Lower lobe of right lung (tissue), 2 donors: ENCODE data around the gene EVC. TPM values are rescaled to one million over a fixed set of nuclear protein-coding genes. Genes with fewer than 3 reads are reported as not detected.

Experiments used
- ATAC-seq, 2 donors: fragments of 200-7000 bp; cut with Tn5 transposase; one replicate each; pipeline ENCODE4 v1.9.1; 2020 to 2022; ENCODE audit warnings: mild to moderate bottlenecking in 2 of 2, moderate library complexity in 2 of 2
- DNase-seq: peaks from one replicate; pipeline ENCODE4 v3.0.0-alpha.2; 2020
- H3K27ac ChIP-seq: fragments of 200-600 bp; one replicate; pipeline ENCODE4 v1.8.0; 2022
- H3K27me3 ChIP-seq: fragments of 200-600 bp; one replicate; pipeline ENCODE4 v1.8.0; 2022; ENCODE audit warnings: low read depth
- H3K36me3 ChIP-seq: fragments of 200-600 bp; one replicate; pipeline ENCODE4 v1.8.0; 2022; ENCODE audit warnings: mild to moderate bottlenecking
- H3K4me1 ChIP-seq: fragments of 200-600 bp; one replicate; pipeline ENCODE4 v1.8.0; 2022
- H3K4me3 ChIP-seq: fragments of 200-600 bp; one replicate; pipeline ENCODE4 v1.8.0; 2022; ENCODE audit warnings: mild to moderate bottlenecking
- H3K9me3 ChIP-seq: fragments of 200-600 bp; one replicate; pipeline ENCODE4 v1.8.0; 2022
- CTCF ChIP-seq: fragments of 200-600 bp; IDR thresholded peaks from one replicate; pipeline ENCODE4 v1.8.0; 2022; ENCODE audit warnings: antibody characterized with exemption, mild to moderate bottlenecking
- intact Hi-C: fragments of 100-400 bp; cut with DNase I; formaldehyde crosslinking; loops from one replicate; pipeline ENCODE4 v1.11.0; 2022
- total RNA-seq: library from RNA; stranded (reverse); fragmentation: NEBNext Ultra II Directional; extraction: Animal tissue kit (Norgen Biotek cat#: 25700); gene quantifications from one replicate; pipeline ENCODE4 v1.2.1, GENCODE V29; 2021
- donor health status: DM: no; HTN: yes; CAD: no; lungs with severe emphysema.

The EVC gene
- total RNA-seq, 1 donor from 2014 or later = 24.3 TPM

DNA sequence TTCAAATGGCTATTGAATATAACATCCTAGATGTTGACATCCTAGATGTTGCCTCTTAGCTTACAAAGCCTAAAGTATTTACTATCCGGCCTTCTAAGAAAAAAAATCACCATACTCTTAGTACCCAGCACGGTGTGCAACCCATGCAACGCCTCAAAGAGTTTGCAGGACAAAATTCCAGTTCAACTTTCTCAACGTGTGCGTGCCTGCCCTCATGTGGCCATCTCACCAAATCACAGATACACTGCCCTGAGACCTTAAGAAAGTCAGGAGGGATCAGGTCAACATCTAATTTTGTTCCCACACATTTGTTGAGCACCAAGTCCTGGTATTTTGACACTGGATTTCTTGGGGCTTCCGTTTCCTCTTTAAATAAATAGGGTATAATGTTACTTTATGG is 113.6 kb downstream of the EVC start:
- H3K4me1 ChIP-seq = peaks cover 9% of the 10 kb centered on the region
- H3K9me3 ChIP-seq = no peaks in the 10 kb centered on the region
- ATAC-seq = no peak
- intact Hi-C loops = no loop called here
- peak; percentile 47 for TF ChIP-seq CTCF
- peaks cover 3% of the 10 kb centered on the region for H3K27me3 ChIP-seq
- no peak for DNase-seq
- peaks cover 37% of the 10 kb centered on the region for H3K36me3 ChIP-seq
- no peak overlapping the region for H3K4me3 ChIP-seq
- no peak overlapping the region for H3K27ac ChIP-seq

GRCh38 chr4:5825321-5826041 is 114.5 kb downstream of the EVC start:
- ATAC-seq = no peak
- no peak for TF ChIP-seq CTCF
- intact Hi-C loops = no loop called here

GRCh38 chr4:5826437-5827107 is 115.6 kb downstream of the EVC start:
- DNase-seq = no peak
- Histone ChIP-seq H3K27me3 (peaks cover 3% of the 10 kb centered on the region), H3K4me3 (no peak overlapping the region), H3K4me1 (peaks cover 9% of the 10 kb centered on the region), H3K9me3 (no peaks in the 10 kb centered on the region), H3K36me3 (peaks cover 24% of the 10 kb centered on the region), H3K27ac (no peak overlapping the region)
- ATAC-seq = no peak
- TF ChIP-seq CTCF = no peak
- intact Hi-C loops = no loop called here

More at GRCh38 chr4:5825321-5826041, 114.5 kb downstream of the EVC start:
- peaks cover 34% of the 10 kb centered on the region for H3K36me3 ChIP-seq
- H3K9me3 ChIP-seq = no peaks in the 10 kb centered on the region
- H3K4me1 ChIP-seq = peaks cover 9% of the 10 kb centered on the region
- H3K4me3 ChIP-seq = no peak overlapping the region
- peaks cover 3% of the 10 kb centered on the region for H3K27me3 ChIP-seq
- no peak overlapping the region for H3K27ac ChIP-seq
- no peak for DNase-seq

- intact Hi-C loops = no loop called here
- Histone ChIP-seq H3K27ac (no peak overlapping the region), H3K4me3 (no peak overlapping the region), H3K4me1 (peaks cover 9% of the 10 kb centered on the region), H3K36me3 (peaks cover 16% of the 10 kb centered on the region), H3K9me3 (no peaks in the 10 kb centered on the region), H3K27me3 (peaks cover 3% of the 10 kb centered on the region)
- ATAC-seq (peak in 1 of 2 donors; percentile 39), DNase-seq (no peak)
- no peak for TF ChIP-seq CTCF
Observed at GRCh38 chr4:5827108-5828004, 116.4 kb downstream of the EVC start.

DNA sequence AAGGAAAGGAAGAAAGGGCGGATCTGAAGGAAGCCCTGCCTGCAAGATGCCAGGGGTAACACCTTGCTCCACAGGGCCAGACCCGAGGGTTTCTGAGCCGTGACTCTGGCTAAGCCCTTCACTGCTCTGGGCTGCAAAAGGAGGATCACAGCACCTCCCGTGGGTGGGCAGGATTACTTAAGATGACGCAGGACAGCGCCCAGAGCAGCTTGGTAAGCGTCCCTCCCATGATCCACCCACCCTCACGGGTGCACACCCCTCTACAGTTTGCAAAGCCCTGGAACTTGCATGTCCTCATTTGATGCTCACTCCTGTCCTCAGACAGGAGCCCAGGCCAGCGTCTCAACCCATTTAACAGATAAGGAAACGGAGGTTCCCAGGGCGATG is 117.0 kb downstream of the EVC start:
- Histone ChIP-seq H3K4me1 (peaks cover 9% of the 10 kb centered on the region), H3K27me3 (peaks cover 3% of the 10 kb centered on the region), H3K4me3 (no peak overlapping the region), H3K9me3 (no peaks in the 10 kb centered on the region), H3K27ac (no peak overlapping the region), H3K36me3 (peaks cover 14% of the 10 kb centered on the region)
- DNase-seq = no peak
- TF ChIP-seq CTCF = no peak
- intact Hi-C loops = no loop called here
- no peak for ATAC-seq
